CD4-positive, alpha-beta T cell (primary cell): ENCODE data around the gene IFTAP. TPM values are rescaled to one million over a fixed set of nuclear protein-coding genes. Genes with fewer than 3 reads are reported as not detected.

Source experiments
- ATAC-seq: fragments of 200-7000 bp; cut with Tn5 transposase; one replicate; pipeline ENCODE4 v1.10.0; 2022; ENCODE audit warnings: mild to moderate bottlenecking; ENCODE audit not compliant: poor library complexity
- CTCF ChIA-PET: fragments of 350-600 bp; sonication (Branson Sonifier 250); formaldehyde crosslinking; loops from one replicate; lab custom pipeline; 2021; ENCODE audit warnings: antibody characterized with exemption, inconsistent platforms; lab: Charles Lee
- POLR2A ChIA-PET: fragments of 350-600 bp; sonication (Branson Sonifier 250); formaldehyde crosslinking; loops from one replicate; lab custom pipeline; 2021; ENCODE audit warnings: antibody characterized with exemption, inconsistent platforms; lab: Charles Lee
- DNase-seq, 14 experiments: peaks; one replicate each; pipeline ENCODE4 v3.0.0-alpha.2; 2013 to 2020; ENCODE audit warnings: mixed read lengths in 2 of 14
- H3K27ac ChIP-seq, 2 donors: one replicate each; pipeline versions ENCODE4 v1.5.1 to v1.7.0; 2013; ENCODE audit warnings: low read length in 2 of 2, low read depth in 1 of 2, mild to moderate bottlenecking in 1 of 2
- H3K27me3 ChIP-seq, 2 experiments: 1 replicate in 1 of 2; 2 replicates in 1 of 2; pipeline versions ENCODE4 v1.6.1 to v1.7.0; 2013; ENCODE audit warnings: low read length in 2 of 2, control low read depth in 1 of 2, mild to moderate bottlenecking in 1 of 2, moderate library complexity in 1 of 2; ENCODE audit not compliant: insufficient read depth in 2 of 2, control insufficient read depth in 1 of 2
- H3K36me3 ChIP-seq: one replicate; pipeline ENCODE4 v1.6.1; 2013; ENCODE audit warnings: low read length, control low read depth; ENCODE audit not compliant: insufficient read depth
- H3K4me1 ChIP-seq: one replicate; pipeline ENCODE4 v1.6.1; 2013; ENCODE audit warnings: low read length, control low read depth; ENCODE audit not compliant: insufficient read depth
- H3K4me3 ChIP-seq: one replicate; pipeline ENCODE4 v1.5.1; 2013; ENCODE audit warnings: mild to moderate bottlenecking, low read length, moderate library complexity
- H3K9me3 ChIP-seq, 2 experiments: 1 replicate in 1 of 2; 2 replicates in 1 of 2; pipeline versions ENCODE4 v1.6.1 to v1.7.0; 2013; ENCODE audit warnings: low read length in 2 of 2, mild to moderate bottlenecking in 2 of 2, control low read depth in 1 of 2, moderate library complexity in 1 of 2; ENCODE audit not compliant: control insufficient read depth in 1 of 2, insufficient read depth in 1 of 2
- H3K27ac Mint-ChIP-seq: one replicate; pipeline ENCODE4 v1.8.0; 2020; ENCODE audit warnings: mixed read lengths
- H3K27me3 Mint-ChIP-seq: one replicate; pipeline ENCODE4 v1.8.0; 2021; ENCODE audit warnings: mixed read lengths
- H3K36me3 Mint-ChIP-seq: one replicate; pipeline ENCODE4 v1.8.0; 2021; ENCODE audit warnings: low read depth, mixed read lengths
- H3K4me1 Mint-ChIP-seq: one replicate; pipeline ENCODE4 v1.8.0; 2021; ENCODE audit warnings: low read depth, mixed read lengths
- H3K4me3 Mint-ChIP-seq: one replicate; pipeline ENCODE4 v1.8.0; 2020; ENCODE audit warnings: mild to moderate bottlenecking, mixed read lengths
- H3K9me3 Mint-ChIP-seq: one replicate; pipeline ENCODE4 v1.8.0; 2020; ENCODE audit warnings: mixed read lengths
- CTCF ChIP-seq: fragments of 200-600 bp; IDR thresholded peaks from one replicate; pipeline ENCODE4 v1.8.0; 2022; ENCODE audit warnings: antibody characterized with exemption, mild to moderate bottlenecking
- intact Hi-C, 2 experiments: fragments of 100-400 bp; cut with DNase I in 1 of 2; cut with micrococcal nuclease in 1 of 2; formaldehyde crosslinking; loops; one replicate each; pipeline versions ENCODE4 v1.15.1 to v1.9.0; 2023 to 2025; cut with DNase I, micrococcal nuclease
- total RNA-seq, 174 experiments: library from RNA in 2 of 174; stranded (reverse) in 2 of 174; gene quantifications; one replicate each; pipeline ENCODE4 v1.2.3 and lab custom pipeline; 2021 to 2026

The IFTAP gene
- total RNA-seq, 2 experiments from 2014 or later, result 1.7 to 1.9 TPM

- TF ChIP-seq CTCF, result no peak
- no peaks in the 10 kb centered on the region for H3K36me3 ChIP-seq
- intact Hi-C loops, result no loop called here
- H3K27me3 ChIP-seq, result peaks cover 9 to 11% of the 10 kb centered on the region in 2 experiments
- H3K4me1 ChIP-seq, result peaks cover 7% of the 10 kb centered on the region
- no peak overlapping the region for H3K4me3 ChIP-seq
- ATAC-seq (no peak), DNase-seq (no peak)
- no peak overlapping the region for H3K27ac ChIP-seq
- H3K9me3 Mint-ChIP-seq, result no peaks in the 10 kb centered on the region
- no peaks in the 10 kb centered on the region for H3K36me3 Mint-ChIP-seq
- POLR2A ChIA-PET, result no interaction called here
- no peaks in the 10 kb centered on the region for H3K4me1 Mint-ChIP-seq
- no peak overlapping the region for H3K4me3 Mint-ChIP-seq
- peaks cover 39% of the 10 kb centered on the region for H3K27me3 Mint-ChIP-seq
- H3K9me3 ChIP-seq, result no peaks in the 10 kb centered on the region
- CTCF ChIA-PET, result interaction anchor here (1.0 to 2.2 kb wide), 2 partner anchors 178 to 182 kb away, joined by 3 to 14 read pairs; no protein-coding TSS in a partner anchor
- no peak overlapping the region for H3K27ac Mint-ChIP-seq
These were observed 29.2 kb upstream of the IFTAP start for GRCh38 chr11:36565031-36565610.

- Histone ChIP-seq H3K27me3 (peaks cover 9 to 23% of the 10 kb centered on the region in 2 experiments), H3K36me3 (no peaks in the 10 kb centered on the region), H3K4me1 (peaks cover 6% of the 10 kb centered on the region), H3K4me3 (no peak overlapping the region), H3K9me3 (no peaks in the 10 kb centered on the region), H3K27ac (no peak overlapping the region)
- H3K4me1 Mint-ChIP-seq, result no peaks in the 10 kb centered on the region
- no peak for ATAC-seq
- intact Hi-C loops, result loop anchor here in 1 of 2 experiments (2.0 kb wide), 1 partner anchor 180 kb away; no protein-coding TSS in a partner anchor
- TF ChIP-seq CTCF, result no peak
- ChIA-PET CTCF (interaction anchor here (1.0 kb wide), 1 partner anchor 181 kb away, joined by 3 read pairs; no protein-coding TSS in a partner anchor), POLR2A (no interaction called here)
- peaks cover 52% of the 10 kb centered on the region for H3K27me3 Mint-ChIP-seq
- H3K4me3 Mint-ChIP-seq, result no peak overlapping the region
- H3K9me3 Mint-ChIP-seq, result no peaks in the 10 kb centered on the region
- H3K27ac Mint-ChIP-seq, result no peak overlapping the region
- DNase-seq, result no peak
- no peaks in the 10 kb centered on the region for H3K36me3 Mint-ChIP-seq
These were observed 27.8 kb upstream of the IFTAP start for GRCh38 chr11:36566407-36567053.

DNA sequence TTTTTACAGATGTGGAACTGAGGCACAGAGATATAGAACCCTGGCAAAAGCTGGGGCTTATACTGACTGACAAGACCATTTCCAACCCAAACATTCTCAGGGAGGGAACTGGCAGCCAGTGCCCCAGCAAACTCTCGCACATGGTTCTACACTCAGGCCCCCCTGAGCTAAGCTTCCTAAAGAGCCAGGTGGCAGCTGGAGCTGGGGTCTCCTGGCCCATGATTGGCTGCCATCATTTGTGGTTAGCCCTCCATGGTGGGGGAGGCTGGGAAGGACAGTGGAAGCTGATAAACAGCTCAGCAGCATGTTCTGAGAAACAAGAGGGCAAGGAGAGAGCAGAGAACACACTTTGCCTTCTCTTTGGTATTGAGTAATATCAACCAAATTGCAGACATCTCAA is 26.6 kb upstream of the IFTAP start, which contains the start of gene RAG1:
Gene RAG1, plus strand, starts transcription at position 314 of the 400 bp plus-strand sequence. CDS start 5,298 bp downstream, outside the sequence.
- H3K27ac Mint-ChIP-seq, result no peak within 1 kb of the TSS
- intact Hi-C loops, result loop anchor here (2.0 kb wide), 1 partner anchor 179 kb away; no protein-coding TSS in a partner anchor
- peaks cover 6% of the 10 kb centered on the region for H3K4me1 ChIP-seq
- H3K4me1 Mint-ChIP-seq, result no peaks in the 10 kb centered on the region
- H3K4me3 Mint-ChIP-seq, result no peak within 1 kb of the TSS
- no peak within 1 kb of the TSS for H3K27ac ChIP-seq
- TF ChIP-seq CTCF, result no peak
- H3K9me3 ChIP-seq, result no peaks in the 10 kb centered on the region
- no peaks in the 10 kb centered on the region for H3K9me3 Mint-ChIP-seq
- H3K27me3 ChIP-seq, result peaks cover 15 to 25% of the 10 kb centered on the region in 2 experiments
- no peak for DNase-seq
- no peaks in the 10 kb centered on the region for H3K36me3 Mint-ChIP-seq
- no peak for ATAC-seq
- no peaks in the 10 kb centered on the region for H3K36me3 ChIP-seq
- H3K27me3 Mint-ChIP-seq, result peaks cover 63% of the 10 kb centered on the region
- POLR2A ChIA-PET, result no interaction called here
- H3K4me3 ChIP-seq, result no peak within 1 kb of the TSS
- CTCF ChIA-PET, result no interaction called here
